ENCODE data around the gene FMO2.

GRCh38 chr1:171161431-171161830 is 23.7 kb upstream of the FMO2 start:
- TF ChIP-seq CTCF (conservative IDR thresholded peaks at IDR 0.05) (no peak), ZFX (IDR thresholded peaks at IDR 0.05) (no peak)
